ENCODE measurements around the gene FGF11. TPM values are rescaled to one million over a fixed set of nuclear protein-coding genes. Genes with fewer than 3 reads are reported as not detected.

The FGF11 gene
- total RNA-seq, 2 donors from 2014 or later = 4.0 to 8.8 TPM

- Histone ChIP-seq H3K27me3 (ENCODE audit: control insufficient read depth, insufficient read depth, low read length, poor library complexity, severe bottlenecking) (no peaks in the 10 kb centered on the region), H3K36me3 (ENCODE audit: control insufficient read depth, insufficient read depth, low read length) (peaks cover 7% of the 10 kb centered on the region)
- peak overlapping the region; percentile 77 for H3K4me3 Mint-ChIP-seq
Measured at GRCh38 chr17:7403727-7403976, 35.7 kb upstream of the FGF11 start.

GRCh38 chr17:7403977-7404736 is 35.2 kb upstream of the FGF11 start, which contains the start of gene TMEM256:
Gene TMEM256, minus strand, starts transcription at chr17:7404097. Its CDS starts 13 bp downstream, at chr17:7404084.
- H3K27me3 Mint-ChIP-seq (ENCODE audit: insufficient read depth) = peaks cover 13% of the 10 kb centered on the region
- peak; percentile 100 for DNase-seq
- H3K36me3 ChIP-seq (ENCODE audit: control insufficient read depth, insufficient read depth, low read length) = peaks cover 11% of the 10 kb centered on the region
- H3K36me3 Mint-ChIP-seq (ENCODE audit: low read depth) = peaks cover 14% of the 10 kb centered on the region
- H3K27me3 ChIP-seq (ENCODE audit: control insufficient read depth, insufficient read depth, low read length, poor library complexity, severe bottlenecking) = no peaks in the 10 kb centered on the region
- H3K4me3 Mint-ChIP-seq = peak within 1 kb of the TSS; percentile 77
- H3K27ac Mint-ChIP-seq = peak within 1 kb of the TSS; percentile 95
- H3K27ac ChIP-seq (ENCODE audit: low read depth, low read length) = peak within 1 kb of the TSS; percentile 77
- no peaks in the 10 kb centered on the region for H3K9me3 Mint-ChIP-seq
- peaks cover 20% of the 10 kb centered on the region for H3K4me1 Mint-ChIP-seq
- peak within 1 kb of the TSS; percentile 91 for H3K4me3 ChIP-seq (ENCODE audit: low read length)
- H3K9ac ChIP-seq (ENCODE audit: extremely low read depth, low read length, poor library complexity, severe bottlenecking) = peak within 1 kb of the TSS; percentile 70
- H3K9me3 ChIP-seq (ENCODE audit: control insufficient read depth, low read length) = no peaks in the 10 kb centered on the region
- 0% methylated on average over 18 to 49 of the region's 49 CpGs for WGBS, 2 experiments (ENCODE audit: insufficient coverage in 1 of 2, insufficient read length in 1 of 2)
- TF ChIP-seq, protein P1, sequence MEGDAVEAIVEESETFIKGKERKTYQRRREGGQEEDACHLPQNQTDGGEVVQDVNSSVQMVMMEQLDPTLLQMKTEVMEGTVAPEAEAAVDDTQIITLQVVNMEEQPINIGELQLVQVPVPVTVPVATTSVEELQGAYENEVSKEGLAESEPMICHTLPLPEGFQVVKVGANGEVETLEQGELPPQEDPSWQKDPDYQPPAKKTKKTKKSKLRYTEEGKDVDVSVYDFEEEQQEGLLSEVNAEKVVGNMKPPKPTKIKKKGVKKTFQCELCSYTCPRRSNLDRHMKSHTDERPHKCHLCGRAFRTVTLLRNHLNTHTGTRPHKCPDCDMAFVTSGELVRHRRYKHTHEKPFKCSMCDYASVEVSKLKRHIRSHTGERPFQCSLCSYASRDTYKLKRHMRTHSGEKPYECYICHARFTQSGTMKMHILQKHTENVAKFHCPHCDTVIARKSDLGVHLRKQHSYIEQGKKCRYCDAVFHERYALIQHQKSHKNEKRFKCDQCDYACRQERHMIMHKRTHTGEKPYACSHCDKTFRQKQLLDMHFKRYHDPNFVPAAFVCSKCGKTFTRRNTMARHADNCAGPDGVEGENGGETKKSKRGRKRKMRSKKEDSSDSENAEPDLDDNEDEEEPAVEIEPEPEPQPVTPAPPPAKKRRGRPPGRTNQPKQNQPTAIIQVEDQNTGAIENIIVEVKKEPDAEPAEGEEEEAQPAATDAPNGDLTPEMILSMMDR (conservative IDR thresholded peaks at IDR 0.05) = peak; percentile 29
- no peaks in the 10 kb centered on the region for H3K4me1 ChIP-seq (ENCODE audit: control insufficient read depth, insufficient read depth, low read length)

More at GRCh38 chr17:7403727-7403976, 35.7 kb upstream of the FGF11 start:
- Histone ChIP-seq H3K27ac (ENCODE audit: low read depth, low read length) (peak overlapping the region; percentile 77), H3K9me3 (ENCODE audit: control insufficient read depth, low read length) (no peaks in the 10 kb centered on the region), H3K9ac (ENCODE audit: extremely low read depth, low read length, poor library complexity, severe bottlenecking) (peak overlapping the region; percentile 62), H3K4me1 (ENCODE audit: control insufficient read depth, insufficient read depth, low read length) (no peaks in the 10 kb centered on the region), H3K4me3 (ENCODE audit: low read length) (peak overlapping the region; percentile 88)
- Mint-ChIP-seq H3K27ac (peak overlapping the region; percentile 95), H3K36me3 (ENCODE audit: low read depth) (peaks cover 10% of the 10 kb centered on the region), H3K4me1 (peaks cover 20% of the 10 kb centered on the region), H3K27me3 (ENCODE audit: insufficient read depth) (peaks cover 9% of the 10 kb centered on the region), H3K9me3 (no peaks in the 10 kb centered on the region)
- 0% methylated on average over 8 to 13 of the region's 13 CpGs for WGBS, 2 experiments (ENCODE audit: insufficient coverage in 1 of 2, insufficient read length in 1 of 2)
- DNase-seq = no peak
- TF ChIP-seq, protein P1 (conservative IDR thresholded peaks at IDR 0.05) = no peak

DNA sequence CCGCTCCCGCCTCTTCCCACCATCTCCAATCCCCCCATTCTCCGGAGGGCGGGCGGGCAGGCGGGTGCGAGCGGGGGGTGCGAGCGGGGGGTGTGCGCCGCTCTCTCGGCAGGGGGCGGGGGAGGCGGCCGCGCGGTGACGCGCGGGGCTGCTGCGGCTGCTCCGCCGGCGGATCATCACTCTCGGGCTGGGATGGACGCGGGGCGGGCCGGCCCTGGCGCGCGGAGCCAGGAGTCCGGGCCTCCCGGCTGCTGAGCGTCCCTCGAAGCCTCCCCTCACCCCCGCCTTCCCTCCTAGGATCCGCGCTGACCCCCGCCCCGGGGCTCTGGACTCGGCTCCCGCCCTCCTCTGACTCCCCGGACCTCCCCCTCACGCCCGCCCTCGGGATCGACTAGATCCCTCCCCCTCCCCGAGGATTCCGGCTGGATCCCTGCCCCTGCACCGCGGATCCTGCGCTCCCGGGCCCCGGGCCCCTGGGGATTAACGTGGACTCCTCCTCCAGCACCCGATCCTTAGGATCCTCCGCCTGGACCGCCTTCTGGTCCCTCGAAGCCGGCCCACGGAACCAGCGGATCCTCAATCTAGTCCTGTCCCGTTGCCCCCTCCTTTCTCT is 34.5 kb upstream of the FGF11 start:
- Mint-ChIP-seq H3K27me3 (ENCODE audit: insufficient read depth) (peaks cover 16% of the 10 kb centered on the region), H3K27ac (peak overlapping the region; percentile 86), H3K4me3 (peak overlapping the region; percentile 77), H3K9me3 (no peaks in the 10 kb centered on the region), H3K4me1 (peaks cover 20% of the 10 kb centered on the region), H3K36me3 (ENCODE audit: low read depth) (peaks cover 19% of the 10 kb centered on the region)
- peak; percentile 90 for DNase-seq
- Histone ChIP-seq H3K9ac (ENCODE audit: extremely low read depth, low read length, poor library complexity, severe bottlenecking) (peak overlapping the region; percentile 70), H3K4me1 (ENCODE audit: control insufficient read depth, insufficient read depth, low read length) (no peaks in the 10 kb centered on the region), H3K4me3 (ENCODE audit: low read length) (peak overlapping the region; percentile 91), H3K27ac (ENCODE audit: low read depth, low read length) (peak overlapping the region; percentile 70), H3K36me3 (ENCODE audit: control insufficient read depth, insufficient read depth, low read length) (peaks cover 18% of the 10 kb centered on the region), H3K9me3 (ENCODE audit: control insufficient read depth, low read length) (no peaks in the 10 kb centered on the region), H3K27me3 (ENCODE audit: control insufficient read depth, insufficient read depth, low read length, poor library complexity, severe bottlenecking) (no peaks in the 10 kb centered on the region)
- TF ChIP-seq, protein P1 (conservative IDR thresholded peaks at IDR 0.05) = no peak
- 0% methylated on average over 34 to 64 of the region's 65 CpGs for WGBS, 2 experiments (ENCODE audit: insufficient coverage in 1 of 2, insufficient read length in 1 of 2)

All from endodermal cell (in vitro differentiated cells).